DMS79 (cell line): Measurements from ENCODE around the gene FOXD4L1.
"Not testable (repeated sequence)": the region's sequence is repeated elsewhere in the genome, so short reads cannot be mapped to it uniquely, and the experiment has no call there.

Experiments
- DNase-seq: peaks from one replicate; lab custom pipeline; 2025; lab: John Stamatoyannopoulos, UW

The FOXD4L1 gene

DNA sequence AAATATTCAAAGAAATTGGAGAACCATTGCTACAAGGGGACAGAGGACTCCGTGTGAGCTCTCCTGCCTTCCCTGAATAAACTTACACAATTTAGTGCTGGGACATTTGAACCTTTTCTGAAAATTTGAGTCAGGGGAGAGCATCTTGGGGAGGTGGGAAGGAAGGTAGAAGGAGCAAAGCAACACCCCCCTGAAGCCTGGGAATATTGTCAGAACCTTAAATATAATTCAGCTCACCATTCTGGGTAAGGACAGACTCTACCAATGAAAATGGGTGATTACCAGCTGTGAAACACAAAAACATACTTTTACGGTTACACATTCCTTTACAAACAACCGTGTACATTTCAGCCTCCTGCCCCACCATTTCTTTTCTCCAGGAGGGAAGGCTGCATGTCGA, at the start of gene FOXD4L1:
FOXD4L1 (plus strand) TSS at position 301 of the 400 bp plus-strand sequence. CDS start 592 bp downstream, outside the sequence.
- DNase-seq: not testable (repeated sequence)

DNA sequence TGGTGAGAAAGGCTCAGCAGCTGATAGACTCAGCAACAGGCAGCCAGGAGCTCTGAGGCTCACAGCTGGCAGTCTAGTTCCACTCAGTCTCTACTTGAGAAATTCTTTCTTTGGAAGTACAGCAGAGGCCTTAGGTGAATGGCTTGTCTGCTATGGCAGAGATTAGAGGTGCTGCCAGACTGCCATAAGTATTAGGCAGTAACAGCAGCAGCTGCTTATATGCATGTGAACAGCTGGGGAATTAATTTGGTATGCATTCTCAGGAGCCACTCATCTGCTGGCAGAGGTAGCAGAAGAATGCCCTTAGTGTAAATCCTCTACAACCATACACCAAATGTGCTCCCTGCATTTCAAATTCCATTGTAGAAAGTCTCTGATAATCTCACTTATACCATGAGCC, 32.7 kb upstream of the FOXD4L1 start:
- DNase-seq: not testable (repeated sequence)

DNA sequence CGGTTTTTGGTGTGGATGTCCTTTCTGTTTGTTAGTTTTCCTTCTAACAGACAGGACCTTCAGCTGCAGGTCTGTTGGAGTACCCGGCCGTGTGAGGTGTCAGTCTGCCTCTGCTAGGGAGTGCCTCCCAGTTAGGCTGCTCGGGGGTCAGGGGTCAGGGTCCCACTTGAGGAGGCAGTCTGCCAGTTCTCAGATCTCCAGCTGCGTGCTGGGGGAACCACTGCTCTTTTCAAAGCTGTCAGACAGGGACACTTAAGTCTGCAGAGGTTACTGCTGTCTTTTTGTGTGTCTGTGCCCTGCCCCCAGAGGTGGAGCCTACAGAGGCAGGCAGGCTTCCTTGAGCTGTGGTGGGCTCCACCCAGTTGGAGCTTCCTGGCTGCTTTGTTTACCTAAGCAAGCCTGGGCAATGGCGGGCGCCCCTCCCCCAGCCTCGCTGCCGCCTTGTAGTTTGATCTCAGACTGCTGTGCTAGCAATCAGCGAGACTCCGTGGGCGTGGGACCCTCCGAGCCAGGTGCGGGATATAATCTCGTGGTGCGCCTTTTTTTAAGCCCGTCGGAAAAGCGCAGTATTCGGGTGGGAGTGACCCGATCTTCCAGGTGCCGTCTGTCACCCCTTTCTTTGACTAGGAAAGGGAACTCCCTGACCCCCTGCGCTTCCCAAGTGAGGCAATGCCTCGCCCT, 21.6 kb upstream of the FOXD4L1 start:
- DNase-seq: not testable (repeated sequence)

DNA sequence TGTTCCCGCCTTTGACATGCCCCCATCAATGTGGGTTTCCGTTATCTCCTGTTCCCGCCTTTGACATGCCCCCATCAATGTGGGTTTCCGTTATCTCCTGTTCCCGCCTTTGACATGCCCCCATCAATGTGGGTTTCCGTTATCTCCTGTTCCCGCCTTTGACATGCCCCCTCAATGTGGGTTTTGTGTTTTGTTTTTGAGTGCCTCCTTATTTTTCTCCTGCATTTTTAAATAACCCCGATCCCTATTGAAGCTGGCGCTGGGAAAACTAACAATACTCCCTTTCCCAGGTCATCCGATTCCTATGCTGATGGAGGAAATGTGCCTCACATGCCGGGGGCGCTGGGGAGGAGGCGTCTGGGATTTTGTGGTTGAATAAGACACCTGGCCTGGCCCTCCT, 1.9 kb upstream of the FOXD4L1 start:
- not testable (repeated sequence) for DNase-seq

DNA sequence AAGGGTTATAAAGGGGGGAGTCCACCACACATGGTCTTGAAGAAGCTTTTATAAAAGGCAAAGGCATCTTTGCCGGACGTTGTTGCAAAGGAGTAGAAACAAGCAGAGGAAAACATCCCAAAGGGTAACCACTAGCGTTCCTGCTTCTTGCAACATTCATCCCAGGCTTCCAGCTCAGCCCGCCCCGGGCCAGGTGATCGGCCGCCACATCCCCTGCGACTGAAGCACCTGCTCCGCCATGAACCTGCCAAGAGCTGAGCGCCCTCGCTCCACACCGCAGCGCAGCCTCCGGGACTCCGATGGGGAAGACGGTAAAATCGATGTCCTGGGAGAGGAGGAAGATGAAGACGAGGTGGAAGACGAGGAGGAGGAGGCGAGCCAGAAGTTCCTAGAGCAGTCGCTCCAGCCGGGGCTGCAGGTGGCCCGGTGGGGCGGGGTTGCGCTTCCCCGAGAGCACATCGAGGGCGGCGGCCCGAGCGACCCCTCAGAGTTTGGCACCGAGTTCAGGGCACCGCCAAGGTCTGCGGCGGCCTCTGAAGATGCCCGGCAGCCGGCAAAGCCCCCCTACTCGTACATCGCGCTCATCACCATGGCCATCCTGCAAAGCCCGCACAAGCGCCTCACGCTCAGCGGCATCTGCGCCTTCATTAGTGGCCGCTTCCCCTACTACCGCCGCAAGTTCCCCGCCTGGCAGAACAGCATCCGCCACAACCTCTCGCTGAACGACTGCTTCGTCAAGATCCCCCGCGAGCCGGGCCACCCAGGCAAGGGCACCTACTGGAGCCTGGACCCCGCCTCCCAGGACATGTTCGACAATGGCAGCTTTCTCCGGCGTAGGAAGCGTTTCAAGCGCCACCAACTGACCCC, 787 bp downstream of the FOXD4L1 start:
- DNase-seq: not testable (repeated sequence)

DNA sequence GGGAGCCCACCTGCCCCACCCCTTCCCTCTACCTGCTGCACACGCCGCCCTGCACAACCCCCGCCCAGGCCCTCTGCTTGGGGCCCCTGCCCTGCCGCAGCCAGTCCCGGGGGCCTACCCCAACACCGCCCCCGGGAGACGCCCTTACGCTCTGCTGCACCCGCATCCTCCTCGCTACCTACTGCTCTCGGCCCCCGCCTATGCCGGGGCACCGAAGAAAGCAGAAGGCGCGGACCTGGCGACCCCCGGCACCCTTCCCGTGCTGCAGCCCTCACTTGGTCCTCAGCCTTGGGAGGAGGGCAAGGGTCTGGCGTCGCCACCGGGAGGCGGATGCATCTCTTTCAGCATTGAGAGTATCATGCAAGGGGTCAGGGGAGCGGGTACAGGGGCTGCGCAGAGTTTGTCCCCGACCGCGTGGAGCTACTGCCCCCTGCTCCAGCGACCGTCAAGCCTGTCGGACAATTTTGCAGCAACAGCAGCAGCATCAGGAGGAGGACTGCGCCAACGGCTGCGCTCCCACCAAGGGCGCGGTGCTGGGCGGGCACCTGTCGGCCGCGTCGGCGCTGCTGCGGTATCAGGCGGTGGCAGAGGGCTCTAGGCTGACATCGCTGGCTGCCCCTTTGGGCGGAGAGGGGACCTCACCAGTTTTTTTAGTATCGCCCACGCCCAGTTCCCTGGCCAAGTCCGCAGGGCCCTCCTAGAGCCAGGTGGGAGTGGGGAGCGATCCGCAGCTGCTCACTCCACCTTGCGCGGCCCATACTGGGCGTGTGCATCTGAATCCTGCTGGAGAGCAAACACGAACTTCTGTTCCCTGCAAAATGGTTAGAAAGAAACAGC, 1.6 kb downstream of the FOXD4L1 start:
- not testable (repeated sequence) for DNase-seq

DNA sequence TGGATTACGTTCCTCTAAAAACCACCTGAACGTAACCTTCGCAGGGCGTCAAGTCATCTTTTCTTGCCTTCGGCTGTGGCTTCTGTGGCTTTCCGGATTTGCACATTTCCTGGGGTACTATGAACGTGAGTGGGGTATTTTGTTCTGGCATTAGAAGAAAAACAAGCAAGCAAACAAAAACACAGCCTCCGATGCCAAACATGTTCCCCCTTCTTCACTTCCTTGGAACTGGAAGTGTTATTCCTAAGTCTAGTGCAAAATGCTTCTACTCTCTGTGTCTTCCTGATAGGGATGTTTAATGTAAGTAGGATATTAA, 2.2 kb downstream of the FOXD4L1 start:
- not testable (repeated sequence) for DNase-seq

DNA sequence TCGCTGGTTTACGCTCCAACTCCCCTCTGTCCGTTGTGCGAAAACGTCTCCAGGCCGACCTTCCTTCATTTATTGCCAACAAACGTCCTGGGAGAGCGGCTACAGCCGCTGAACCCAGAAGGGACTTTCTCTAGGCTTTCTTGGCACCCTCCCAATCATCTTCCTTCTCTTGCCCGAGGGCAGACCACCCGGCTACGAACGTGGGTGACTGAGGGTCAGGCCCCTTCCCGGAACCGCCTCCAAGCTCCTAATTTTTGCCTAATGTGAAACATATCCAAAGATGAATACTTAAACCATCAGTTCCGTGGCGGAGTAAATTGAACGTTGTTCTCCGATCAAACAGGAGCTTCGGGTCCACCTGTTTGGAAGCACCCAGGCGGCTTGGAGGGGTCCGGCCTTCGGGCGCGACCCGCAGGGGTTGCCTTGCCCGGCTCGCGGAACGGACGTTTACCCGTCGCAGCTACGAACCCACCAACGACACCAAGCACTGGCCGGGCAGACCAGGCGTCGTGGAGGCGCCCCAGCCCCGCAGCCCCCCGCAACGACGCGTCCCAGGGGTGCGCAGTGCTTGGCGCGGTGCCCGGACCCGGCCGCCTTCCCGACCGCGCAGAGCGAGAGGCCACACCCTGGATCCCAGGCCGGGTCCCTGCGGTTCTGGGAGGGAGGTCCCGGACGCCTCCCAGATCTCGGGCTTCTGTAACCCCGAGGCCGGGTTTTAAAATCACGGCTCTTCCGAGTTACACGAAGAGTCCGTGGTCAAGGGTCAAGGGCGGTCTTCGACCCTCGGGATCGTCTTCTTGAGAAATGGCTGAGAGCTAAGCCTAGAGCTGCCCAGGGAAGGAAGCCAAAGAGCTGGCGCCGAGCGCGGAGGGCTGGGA, 4.0 kb downstream of the FOXD4L1 start:
- not testable (repeated sequence) for DNase-seq

DNA sequence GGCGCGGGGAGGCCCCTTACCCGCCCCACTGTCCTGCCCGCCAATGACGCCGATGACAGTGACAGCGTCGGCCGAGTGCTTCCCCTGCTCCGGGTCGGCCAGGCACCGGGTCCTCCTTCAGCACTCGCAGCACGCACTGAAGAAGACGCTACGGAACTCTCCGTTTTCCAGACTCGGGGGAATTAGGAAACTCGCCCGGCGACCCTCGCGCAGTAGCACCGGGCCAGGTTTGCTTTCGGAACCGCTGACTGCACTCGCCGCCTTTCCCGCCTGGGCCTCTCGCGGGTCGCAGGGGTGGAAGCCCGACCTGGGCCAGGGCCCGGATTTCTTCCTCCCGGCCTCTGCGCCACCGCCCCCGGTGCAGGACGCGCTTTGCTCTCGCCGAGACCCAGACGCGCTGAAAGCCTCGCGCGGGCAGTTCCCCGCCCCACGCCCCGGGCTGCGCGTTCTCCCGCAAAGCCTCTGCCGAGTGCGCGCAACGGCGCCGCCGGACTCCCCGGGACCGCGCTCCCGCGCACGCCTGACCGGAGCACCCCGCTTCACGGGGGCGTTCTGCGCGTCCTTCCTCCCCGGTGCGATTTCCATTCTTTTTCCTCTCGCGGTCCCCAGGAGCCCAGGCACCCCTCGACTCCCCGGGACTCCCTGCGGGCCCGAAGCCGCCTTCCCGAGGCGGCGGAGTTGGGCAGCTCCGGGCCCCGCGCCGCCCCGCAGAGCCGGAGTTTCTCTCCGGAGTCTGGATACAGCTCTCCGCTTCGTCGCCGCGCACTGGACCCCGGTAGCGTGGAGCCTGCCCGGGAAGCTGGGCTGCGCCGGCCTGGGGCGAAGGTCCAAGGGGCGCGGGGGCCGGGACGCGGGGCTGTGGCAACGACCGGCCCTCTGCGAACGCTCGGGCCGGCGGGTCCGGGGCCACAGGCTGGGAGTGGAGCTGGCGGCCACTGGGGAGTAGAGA, 4.9 kb downstream of the FOXD4L1 start:
- DNase-seq: not testable (repeated sequence)

DNA sequence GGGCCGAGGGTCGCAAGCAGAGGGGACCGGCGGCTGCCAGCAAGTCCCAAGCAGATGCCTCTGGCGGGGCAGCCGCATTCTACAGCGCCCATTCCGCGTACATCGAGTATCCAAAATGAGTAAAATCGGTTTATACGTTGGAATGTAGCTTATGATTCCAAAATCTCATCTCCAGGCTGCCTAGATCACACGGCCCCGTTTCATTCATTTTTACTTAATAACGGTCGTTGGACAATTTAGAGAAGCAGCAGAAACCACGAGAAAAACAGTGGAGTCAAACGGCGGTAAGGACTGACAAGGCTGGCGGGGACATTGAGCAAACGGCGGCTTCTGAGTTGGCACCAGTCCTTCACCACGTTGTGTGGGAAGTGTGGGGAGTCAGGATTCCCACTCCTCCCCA, 5.6 kb downstream of the FOXD4L1 start:
- DNase-seq: not testable (repeated sequence)

DNA sequence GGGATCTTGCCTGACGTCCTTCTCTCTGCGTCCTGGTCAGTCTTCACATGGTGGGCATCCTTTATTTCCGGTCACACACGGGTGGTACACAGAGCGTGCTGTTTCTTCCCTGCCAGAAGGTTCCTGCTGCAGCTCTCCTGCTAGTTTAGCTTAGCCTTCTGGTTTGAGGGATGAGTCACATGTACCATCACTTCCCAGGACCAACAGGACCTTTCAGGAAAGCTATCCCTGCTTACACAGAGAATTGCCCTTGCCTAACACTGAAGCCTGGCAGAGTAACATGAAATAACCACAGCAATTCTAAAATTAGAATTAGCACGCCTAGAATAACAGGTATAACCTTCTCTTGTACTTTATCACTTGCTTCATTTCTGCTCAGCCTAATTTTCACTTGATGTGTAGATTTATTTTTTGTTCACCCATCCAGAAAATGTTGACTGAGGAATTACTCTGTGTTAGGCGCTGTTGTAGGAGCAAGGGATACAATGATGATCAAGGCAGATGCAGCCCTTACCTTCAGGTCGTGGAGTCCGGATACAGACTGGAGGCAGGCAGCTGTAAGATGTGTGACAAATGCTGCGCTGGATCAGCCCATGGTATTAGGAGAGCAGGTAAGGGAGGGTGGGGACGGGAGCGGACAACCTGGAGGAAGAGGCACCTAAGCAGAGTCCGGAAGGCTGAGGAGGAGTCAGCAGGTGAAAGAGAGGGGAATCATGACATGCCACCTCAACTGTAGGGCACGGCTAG, 9.1 kb downstream of the FOXD4L1 start:
- not testable (repeated sequence) for DNase-seq

DNA sequence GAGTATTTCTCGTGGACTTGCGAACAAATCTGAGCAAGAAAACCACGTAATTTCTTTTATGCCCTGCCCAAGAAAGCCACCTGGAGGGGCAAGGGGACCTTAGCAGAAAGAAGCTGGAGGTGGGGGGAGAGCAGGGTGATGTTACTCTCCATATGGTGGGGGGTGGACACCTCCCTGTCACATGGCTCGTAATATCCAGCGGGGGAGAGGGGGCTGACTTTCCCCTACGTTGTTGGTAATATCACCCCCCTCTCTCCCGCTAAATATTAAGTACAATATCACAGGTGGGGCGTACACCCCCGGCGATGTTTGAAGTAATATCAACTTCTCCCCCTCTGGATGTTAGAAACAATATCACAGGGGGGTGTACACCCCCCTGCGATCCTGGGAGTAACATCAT, 9.7 kb downstream of the FOXD4L1 start:
- DNase-seq: not testable (repeated sequence)

DNA sequence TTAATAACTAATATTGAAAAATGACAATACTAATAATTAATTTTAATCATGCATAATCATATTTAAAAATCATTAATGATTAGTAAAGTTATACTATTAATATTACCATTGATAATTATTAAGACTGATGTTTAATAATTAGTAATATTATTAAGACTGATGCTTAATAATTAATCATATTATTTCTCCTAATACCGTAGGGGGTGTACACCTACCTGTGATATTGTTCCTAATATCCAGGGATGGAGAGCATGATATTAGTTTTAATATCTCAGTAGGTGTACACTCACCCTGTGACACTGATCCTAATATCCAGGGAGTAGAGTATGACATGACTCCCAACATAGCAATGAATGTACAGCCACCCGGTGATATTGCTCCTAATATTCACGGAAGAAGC, 12.4 kb downstream of the FOXD4L1 start:
- not testable (repeated sequence) for DNase-seq

DNA sequence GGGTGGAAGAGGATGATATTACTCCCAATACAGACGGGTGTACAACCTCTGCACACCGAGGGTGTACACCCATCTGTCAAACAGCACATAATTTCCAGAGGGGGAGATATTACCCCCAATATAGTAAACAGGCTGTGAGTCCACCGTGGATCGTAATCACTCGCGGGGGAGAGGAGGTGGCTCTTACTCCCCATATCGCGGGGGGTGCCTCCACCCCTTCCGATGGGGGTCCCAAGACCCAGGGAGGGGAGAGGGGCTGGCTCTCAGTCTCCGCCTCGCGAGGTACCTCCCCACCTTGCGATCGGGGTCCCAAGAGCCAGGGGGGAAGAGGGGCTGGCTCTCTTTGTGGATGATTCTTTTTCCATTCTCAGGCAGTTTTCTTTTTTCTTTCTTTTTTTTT, 13.4 kb downstream of the FOXD4L1 start:
- not testable (repeated sequence) for DNase-seq

DNA sequence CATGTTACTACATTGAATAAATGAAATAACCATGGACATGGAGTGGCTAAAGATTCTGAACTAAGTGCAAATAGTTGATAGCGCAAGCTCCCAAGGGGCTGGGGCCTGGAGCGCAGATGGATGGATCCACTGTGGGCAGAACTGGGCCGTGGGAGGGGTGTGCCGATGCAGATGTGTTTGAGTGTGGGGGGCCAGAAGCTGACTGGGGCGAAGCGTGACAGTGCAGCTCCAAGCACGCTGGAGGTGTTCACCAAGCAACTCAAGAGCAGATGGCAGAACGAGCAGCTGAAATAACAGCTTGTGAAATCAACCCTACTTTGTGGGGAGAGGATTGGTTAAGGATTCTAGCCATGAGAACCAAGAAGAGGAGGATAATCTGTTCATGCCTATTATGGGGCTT, 17.0 kb downstream of the FOXD4L1 start:
- not testable (repeated sequence) for DNase-seq

DNA sequence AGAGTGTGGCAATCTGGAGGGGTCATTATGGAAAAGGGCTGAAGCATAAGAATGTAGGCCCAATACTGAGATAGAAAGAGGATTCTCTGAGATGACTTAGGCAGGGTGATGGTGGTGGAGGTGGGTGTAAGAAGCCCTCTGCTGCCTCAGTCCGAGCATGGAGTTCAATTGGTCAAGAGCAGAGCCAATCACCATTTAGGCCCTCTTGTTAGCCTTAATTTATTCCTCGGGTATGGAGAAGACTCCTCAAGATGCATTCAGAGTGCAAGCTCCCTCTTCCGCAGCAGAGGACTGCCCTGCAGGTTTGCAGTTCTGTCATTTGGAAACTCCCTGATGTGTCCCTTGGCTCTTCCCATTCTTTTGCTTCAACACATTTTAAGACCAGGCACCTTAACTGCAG, 17.5 kb downstream of the FOXD4L1 start:
- not testable (repeated sequence) for DNase-seq

DNA sequence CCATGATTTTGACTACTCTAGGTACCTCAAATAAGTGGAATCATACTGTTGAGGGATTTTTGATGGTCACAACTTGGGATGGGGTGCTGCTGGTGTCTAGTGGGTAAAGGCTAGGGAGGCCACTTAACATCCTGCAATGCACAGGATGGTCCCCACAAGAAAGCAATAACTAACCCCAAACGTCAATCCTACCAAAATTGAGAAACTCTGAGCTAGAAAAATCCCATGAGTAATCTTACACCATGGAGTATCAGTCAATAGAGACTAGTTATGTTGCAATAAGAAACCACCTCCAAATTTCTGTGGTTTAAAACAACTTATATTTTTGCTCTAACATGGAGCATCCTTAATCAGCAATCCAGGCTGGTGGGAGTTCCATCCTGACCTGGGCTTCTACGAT, 18.6 kb downstream of the FOXD4L1 start:
- DNase-seq: not testable (repeated sequence)

DNA sequence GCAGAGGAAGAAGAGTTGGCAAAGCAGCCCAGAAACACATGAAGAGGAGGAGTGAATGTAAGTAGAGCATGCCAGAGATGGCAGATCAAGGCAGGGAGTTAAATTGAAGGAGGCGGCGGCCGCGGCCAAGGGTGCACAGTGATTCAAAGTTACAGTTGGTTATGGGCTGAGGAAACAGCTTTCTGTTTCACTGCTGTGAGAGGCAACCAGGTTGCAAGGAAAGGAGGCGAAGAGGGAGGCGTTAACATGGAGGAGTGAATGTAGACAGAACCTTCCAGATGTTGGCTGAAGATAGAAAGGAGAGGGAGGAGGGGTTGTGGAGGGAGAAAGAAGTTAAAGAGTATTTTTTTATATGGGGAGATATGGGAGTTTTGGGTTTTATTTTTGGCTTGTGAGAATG, 22.4 kb downstream of the FOXD4L1 start:
- DNase-seq: not testable (repeated sequence)

DNA sequence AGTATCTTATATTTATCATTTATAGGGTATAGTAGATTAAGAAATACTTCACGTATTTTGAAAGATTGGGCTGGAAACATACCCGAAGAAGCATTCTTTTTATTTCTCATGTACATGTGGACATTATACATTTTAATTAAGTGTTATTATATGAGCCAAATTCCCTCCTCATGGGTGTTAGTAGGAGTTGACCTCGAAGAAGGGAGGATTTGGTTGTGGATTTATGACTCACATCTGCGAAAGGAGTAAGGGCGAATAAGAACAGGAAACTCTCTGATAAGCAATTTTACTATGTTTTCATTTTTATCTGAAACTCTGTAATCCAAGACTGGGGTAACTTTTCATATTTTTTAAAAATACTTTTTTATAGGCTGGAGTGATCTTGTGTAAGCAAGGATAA, 23.0 kb downstream of the FOXD4L1 start:
- DNase-seq: not testable (repeated sequence)
